ENCODE results near the gene SLC28A1. TPM values are rescaled to one million over a fixed set of nuclear protein-coding genes. Genes with fewer than 3 reads are reported as not detected.

The SLC28A1 gene
- total RNA-seq, 3 donors from 2014 or later (not counting 1 experiment from before 2014, with no cell fraction given), result not detected

GRCh38 chr15:84859144-84859543 is 25.3 kb upstream of the SLC28A1 start:
- Histone ChIP-seq H3K36me3 (ENCODE audit: control insufficient read depth, insufficient read depth, low read length) (no peaks in the 10 kb centered on the region), H3K9me3 (ENCODE audit: control insufficient read depth, insufficient read depth, low read length) (no peaks in the 10 kb centered on the region), H3K27me3 (ENCODE audit: control insufficient read depth, insufficient read depth, low read length) (no peaks in the 10 kb centered on the region), H3K4me3 (ENCODE audit: low read length) (no peak overlapping the region), H3K27ac (ENCODE audit: low read length) (no peak overlapping the region), H3K4me1 (ENCODE audit: control insufficient read depth, insufficient read depth, low read length) (no peaks in the 10 kb centered on the region)
- no peak for ATAC-seq
- Mint-ChIP-seq H3K27me3 (ENCODE audit: low read depth in 2 of 2) (no peaks in the 10 kb centered on the region), H3K9me3 (no peaks in the 10 kb centered on the region), H3K4me1 (no peaks in the 10 kb centered on the region), H3K4me3 (no peak overlapping the region), H3K27ac (no peak overlapping the region), H3K36me3 (no peaks in the 10 kb centered on the region)
- WGBS (ENCODE audit: insufficient coverage), result 95% methylated on average over 7 of the region's 8 CpGs
- DNase-seq, result no peak
- intact Hi-C loops (cut with micrococcal nuclease), result no loop called here
- no peak for TF ChIP-seq CTCF (IDR thresholded peaks at IDR 0.05)

GRCh38 chr15:84859651-84860050 is 24.8 kb upstream of the SLC28A1 start:
- Histone ChIP-seq H3K36me3 (ENCODE audit: control insufficient read depth, insufficient read depth, low read length) (no peaks in the 10 kb centered on the region), H3K4me1 (ENCODE audit: control insufficient read depth, insufficient read depth, low read length) (no peaks in the 10 kb centered on the region), H3K4me3 (ENCODE audit: low read length) (no peak overlapping the region), H3K27ac (ENCODE audit: low read length) (no peak overlapping the region), H3K9me3 (ENCODE audit: control insufficient read depth, insufficient read depth, low read length) (no peaks in the 10 kb centered on the region), H3K27me3 (ENCODE audit: control insufficient read depth, insufficient read depth, low read length) (no peaks in the 10 kb centered on the region)
- Mint-ChIP-seq H3K4me3 (no peak overlapping the region), H3K4me1 (no peaks in the 10 kb centered on the region), H3K36me3 (no peaks in the 10 kb centered on the region), H3K27ac (no peak overlapping the region), H3K27me3 (ENCODE audit: low read depth in 2 of 2) (no peaks in the 10 kb centered on the region), H3K9me3 (no peaks in the 10 kb centered on the region)
- no peak for DNase-seq
- no peak for TF ChIP-seq CTCF (IDR thresholded peaks at IDR 0.05)
- ATAC-seq, result no peak
- intact Hi-C loops (cut with micrococcal nuclease), result no loop called here
- 94% methylated on average over 15 of the region's 15 CpGs for WGBS (ENCODE audit: insufficient coverage)

GRCh38 chr15:84861781-84862180 is 22.7 kb upstream of the SLC28A1 start:
- WGBS (ENCODE audit: insufficient coverage), result 100% methylated on average over 3 of the region's 3 CpGs
- DNase-seq (no peak), ATAC-seq (no peak)
- Histone ChIP-seq H3K36me3 (ENCODE audit: control insufficient read depth, insufficient read depth, low read length) (no peaks in the 10 kb centered on the region), H3K27ac (ENCODE audit: low read length) (no peak overlapping the region), H3K4me1 (ENCODE audit: control insufficient read depth, insufficient read depth, low read length) (no peaks in the 10 kb centered on the region), H3K9me3 (ENCODE audit: control insufficient read depth, insufficient read depth, low read length) (no peaks in the 10 kb centered on the region), H3K27me3 (ENCODE audit: control insufficient read depth, insufficient read depth, low read length) (no peaks in the 10 kb centered on the region), H3K4me3 (ENCODE audit: low read length) (no peak overlapping the region)
- no peaks in the 10 kb centered on the region for H3K9me3 Mint-ChIP-seq
- no peaks in the 10 kb centered on the region for H3K36me3 Mint-ChIP-seq
- no peak overlapping the region for H3K27ac Mint-ChIP-seq
- TF ChIP-seq CTCF (IDR thresholded peaks at IDR 0.05), result no peak
- H3K27me3 Mint-ChIP-seq (ENCODE audit: low read depth in 2 of 2), result no peaks in the 10 kb centered on the region
- H3K4me3 Mint-ChIP-seq, result no peak overlapping the region
- intact Hi-C loops (cut with micrococcal nuclease), result no loop called here
- H3K4me1 Mint-ChIP-seq, result no peaks in the 10 kb centered on the region

- Mint-ChIP-seq H3K27me3 (ENCODE audit: low read depth in 2 of 2) (no peaks in the 10 kb centered on the region), H3K27ac (no peak overlapping the region), H3K36me3 (no peaks in the 10 kb centered on the region), H3K9me3 (no peaks in the 10 kb centered on the region), H3K4me1 (no peaks in the 10 kb centered on the region), H3K4me3 (no peak overlapping the region)
- no peaks in the 10 kb centered on the region for H3K27me3 ChIP-seq (ENCODE audit: control insufficient read depth, insufficient read depth, low read length)
- 93% methylated on average over 17 of the region's 17 CpGs for WGBS (ENCODE audit: insufficient coverage)
- H3K4me1 ChIP-seq (ENCODE audit: control insufficient read depth, insufficient read depth, low read length), result no peaks in the 10 kb centered on the region
- ATAC-seq (no peak), DNase-seq (no peak)
- no peak overlapping the region for H3K27ac ChIP-seq (ENCODE audit: low read length)
- no peak overlapping the region for H3K4me3 ChIP-seq (ENCODE audit: low read length)
- no peaks in the 10 kb centered on the region for H3K36me3 ChIP-seq (ENCODE audit: control insufficient read depth, insufficient read depth, low read length)
- no peaks in the 10 kb centered on the region for H3K9me3 ChIP-seq (ENCODE audit: control insufficient read depth, insufficient read depth, low read length)
- TF ChIP-seq CTCF (IDR thresholded peaks at IDR 0.05), result no peak
- intact Hi-C loops (cut with micrococcal nuclease), result no loop called here
These were observed 22.1 kb upstream of the SLC28A1 start for GRCh38 chr15:84862214-84862975.
